Peyer's patch (tissue), 4 donors: ENCODE results near the gene RPS15.

ENCODE experiments used
- POLR2A ChIP-seq, 2 donors: fragments of 450-650 bp; IDR thresholded peaks; one replicate each; pipeline ENCODE4 v1.5.1; 2017; ENCODE audit warnings: antibody characterized with exemption in 2 of 2, mild to moderate bottlenecking in 2 of 2, moderate library complexity in 2 of 2
- TF ChIP-seq, protein P1 (sequence below), 6 experiments: fragments of 450-650 bp in 4 of 6; fragments of 200-600 bp in 2 of 6; sonication (generic) in 1 of 6; IDR thresholded peaks; one replicate each; pipeline ENCODE4 v1.5.1; 2017 to 2019; ENCODE audit warnings: antibody characterized with exemption in 6 of 6, mild to moderate bottlenecking in 3 of 6, moderate library complexity in 1 of 6

DNA sequence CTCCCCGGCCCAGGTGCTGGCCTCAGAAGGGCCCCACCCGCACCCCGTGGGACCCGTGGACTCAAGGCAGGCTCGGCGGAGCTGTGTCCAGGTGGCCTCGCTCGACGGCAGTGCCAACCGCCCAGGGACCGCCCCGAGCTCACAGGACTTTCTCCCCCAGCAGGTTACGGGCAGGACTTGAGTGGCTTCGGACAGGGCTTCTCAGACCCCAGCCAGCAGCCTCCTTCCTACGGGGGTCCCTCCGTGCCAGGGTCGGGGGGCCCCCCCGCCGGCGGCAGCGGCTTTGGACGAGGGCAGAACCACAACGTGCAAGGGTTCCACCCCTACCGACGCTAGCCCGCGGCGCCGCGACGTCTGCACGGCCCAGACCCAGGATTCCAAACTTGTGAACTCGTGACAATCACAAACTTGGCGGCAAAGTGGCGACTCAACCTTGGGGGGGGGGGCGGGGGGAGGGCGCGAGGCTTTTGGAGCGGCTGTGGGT lies 3.6 kb upstream of the RPS15 start:
- TF ChIP-seq, protein P1, sequence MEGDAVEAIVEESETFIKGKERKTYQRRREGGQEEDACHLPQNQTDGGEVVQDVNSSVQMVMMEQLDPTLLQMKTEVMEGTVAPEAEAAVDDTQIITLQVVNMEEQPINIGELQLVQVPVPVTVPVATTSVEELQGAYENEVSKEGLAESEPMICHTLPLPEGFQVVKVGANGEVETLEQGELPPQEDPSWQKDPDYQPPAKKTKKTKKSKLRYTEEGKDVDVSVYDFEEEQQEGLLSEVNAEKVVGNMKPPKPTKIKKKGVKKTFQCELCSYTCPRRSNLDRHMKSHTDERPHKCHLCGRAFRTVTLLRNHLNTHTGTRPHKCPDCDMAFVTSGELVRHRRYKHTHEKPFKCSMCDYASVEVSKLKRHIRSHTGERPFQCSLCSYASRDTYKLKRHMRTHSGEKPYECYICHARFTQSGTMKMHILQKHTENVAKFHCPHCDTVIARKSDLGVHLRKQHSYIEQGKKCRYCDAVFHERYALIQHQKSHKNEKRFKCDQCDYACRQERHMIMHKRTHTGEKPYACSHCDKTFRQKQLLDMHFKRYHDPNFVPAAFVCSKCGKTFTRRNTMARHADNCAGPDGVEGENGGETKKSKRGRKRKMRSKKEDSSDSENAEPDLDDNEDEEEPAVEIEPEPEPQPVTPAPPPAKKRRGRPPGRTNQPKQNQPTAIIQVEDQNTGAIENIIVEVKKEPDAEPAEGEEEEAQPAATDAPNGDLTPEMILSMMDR (IDR thresholded peaks at IDR 0.05): no peak
- TF ChIP-seq POLR2A (IDR thresholded peaks at IDR 0.05): no peak
